A549 (cell line): ENCODE measurements around the gene PALLD. TPM values are rescaled to one million over a fixed set of nuclear protein-coding genes. Genes with fewer than 3 reads are reported as not detected.

ENCODE experiments used
- ATAC-seq, 2 experiments: fragments of 200-7000 bp in 1 of 2; fragments of >200 bp in 1 of 2; cut with Nextera tagmentation in 1 of 2; cut with Tn5 transposase in 1 of 2; 3 replicates each; pipeline versions ENCODE4 v1.8.0 to v1.9.1; 2018 to 2020; ENCODE audit warnings: mild to moderate bottlenecking in 1 of 2, moderate library complexity in 1 of 2
- CTCF ChIA-PET: fragments of 300-600 bp; sonication (Branson Sonifier 250); formaldehyde crosslinking; extraction: SDS; loops from one replicate; lab custom pipeline; 2021; ENCODE audit warnings: antibody characterized with exemption, inconsistent platforms; lab: Yijun Ruan, JAX
- POLR2A ChIA-PET: fragments of 350-600 bp; formaldehyde crosslinking; extraction: SDS; loops from one replicate; lab custom pipeline; 2021; ENCODE audit warnings: antibody characterized with exemption, inconsistent platforms; lab: Yijun Ruan, JAX
- DNase-seq, 2 experiments: peaks; one replicate each; pipeline versions ENCODE4 v3.0.0 to v3.0.0-alpha.2; 2011 to 2016; ENCODE audit warnings: low read depth in 1 of 2, low spot score in 1 of 2
- FAIRE-seq: peaks from 2 replicates; lab custom pipeline; 2011; peaks lifted over from hg19 to GRCh38; lab: Jason Lieb, UNC
- H3K27ac ChIP-seq, 2 experiments: fragments of >200 bp; sonication (Bioruptor Twin); formaldehyde crosslinking; 3 replicates each; pipeline ENCODE4 v1.5.1; 2016 to 2017
- H3K4me1 ChIP-seq: fragments of >200 bp; sonication (Bioruptor Twin); formaldehyde crosslinking; 3 replicates; pipeline ENCODE4 v1.6.1; 2016
- H3K4me2 ChIP-seq: fragments of >200 bp; sonication (Bioruptor Twin); formaldehyde crosslinking; 3 replicates; pipeline ENCODE4 v1.6.1; 2016
- H3K4me3 ChIP-seq: fragments of >200 bp; sonication (Bioruptor Twin); formaldehyde crosslinking; 3 replicates; pipeline ENCODE4 v1.5.1; 2016
- H3K9me3 ChIP-seq: fragments of >200 bp; sonication (Bioruptor Twin); formaldehyde crosslinking; 3 replicates; pipeline ENCODE4 v1.6.1; 2016
- E2F6 ChIP-seq: IDR thresholded peaks from 2 replicates; pipeline ENCODE4 v1.6.1; 2012; ENCODE audit warnings: low read depth, borderline replicate concordance
- EHMT2 ChIP-seq: fragments of 200-600 bp; sonication (generic); IDR thresholded peaks from 2 replicates; pipeline ENCODE4 v1.6.1; 2016; ENCODE audit warnings: antibody characterized with exemption, low read depth, mild to moderate bottlenecking, moderate library complexity
- EP300 ChIP-seq, 2 experiments: fragments of >200 bp; sonication (Bioruptor Twin); formaldehyde crosslinking; IDR thresholded peaks; 2 replicates in 1 of 2; 3 replicates in 1 of 2; pipeline ENCODE4 v1.6.1; 2016 to 2017
- ESRRA ChIP-seq: fragments of 150-350 bp; IDR thresholded peaks from 2 replicates; pipeline ENCODE4 v1.6.1; 2014; ENCODE audit warnings: mild to moderate bottlenecking, low read length, borderline replicate concordance
- FOSL2 ChIP-seq, 2 experiments: fragments of 450-650 bp in 1 of 2; fragments of >200 bp in 1 of 2; sonication (Bioruptor Twin) in 1 of 2; formaldehyde crosslinking; IDR thresholded peaks; 2 replicates each; pipeline versions ENCODE4 v1.5.0 to v1.6.1; 2016 to 2020; ENCODE audit warnings: mild to moderate bottlenecking in 1 of 2, moderate library complexity in 1 of 2
- FOXS1 ChIP-seq: fragments of 250-450 bp; sonication (Bioruptor Pico); IDR thresholded peaks from 2 replicates; pipeline ENCODE4 v1.5.0; 2020; ENCODE audit warnings: mild to moderate bottlenecking, moderate library complexity
- HDAC2 ChIP-seq: fragments of 200-600 bp; sonication (generic); IDR thresholded peaks from 2 replicates; pipeline ENCODE4 v1.6.1; 2016
- JUN ChIP-seq, 2 experiments: fragments of >200 bp; sonication (Bioruptor Twin); formaldehyde crosslinking; IDR thresholded peaks; 2 replicates in 1 of 2; 3 replicates in 1 of 2; pipeline ENCODE4 v1.6.1; 2016 to 2017
- KDM1A ChIP-seq: fragments of 200-600 bp; sonication (generic); IDR thresholded peaks from 2 replicates; pipeline ENCODE4 v1.6.1; 2016; ENCODE audit warnings: low read depth, mild to moderate bottlenecking
- KDM5A ChIP-seq: fragments of 200-600 bp; sonication (generic); IDR thresholded peaks from 2 replicates; pipeline ENCODE4 v1.6.1; 2016; ENCODE audit warnings: antibody characterized with exemption, mild to moderate bottlenecking
- MAFK ChIP-seq: fragments of 450-650 bp; IDR thresholded peaks from 2 replicates; pipeline ENCODE4 v1.6.1; 2014; ENCODE audit not compliant: partially characterized antibody
- MYC ChIP-seq: IDR thresholded peaks from 2 replicates; pipeline ENCODE4 v1.6.1; 2012; ENCODE audit warnings: mild to moderate bottlenecking, inconsistent platforms, low read length, improper control_type of control experiment, borderline replicate concordance
- NPAS2 ChIP-seq: fragments of 250-450 bp; sonication (Bioruptor Pico); IDR thresholded peaks from 2 replicates; pipeline ENCODE4 v1.8.0; 2022; ENCODE audit warnings: mild to moderate bottlenecking, moderate library complexity, borderline replicate concordance
- PBX3 ChIP-seq: IDR thresholded peaks from 2 replicates; pipeline ENCODE4 v1.6.1; 2012
- POLR2A ChIP-seq: IDR thresholded peaks from 2 replicates; pipeline ENCODE4 v1.6.1; 2012; ENCODE audit warnings: mild to moderate bottlenecking, low read length
- POLR2AphosphoS2 ChIP-seq: conservative IDR thresholded peaks from 2 replicates; pipeline ENCODE4 v1.6.1; 2012; ENCODE audit warnings: low read length, improper control_type of control experiment, inconsistent platforms
- RARB ChIP-seq: fragments of 250-450 bp; sonication (Bioruptor Pico); IDR thresholded peaks from 2 replicates; pipeline ENCODE4 v1.8.0; 2021; ENCODE audit warnings: mild to moderate bottlenecking, moderate library complexity
- RNF2 ChIP-seq: fragments of 200-600 bp; sonication (generic); IDR thresholded peaks from 2 replicates; pipeline ENCODE4 v1.6.1; 2016; ENCODE audit warnings: low read depth, mild to moderate bottlenecking, antibody characterized with exemption, moderate library complexity, borderline replicate concordance
- SREBF2 ChIP-seq: fragments of 450-650 bp; IDR thresholded peaks from 2 replicates; pipeline ENCODE4 v1.6.1; 2014; ENCODE audit warnings: mild to moderate bottlenecking, moderate library complexity
- TFCP2L1 ChIP-seq: fragments of 250-450 bp; sonication (Bioruptor Pico); IDR thresholded peaks from 2 replicates; pipeline ENCODE4 v1.5.0; 2021; ENCODE audit warnings: mild to moderate bottlenecking
- WGBS: methylation state at CpG from one replicate; pipeline ENCODE4 v1.1.6; 2017; ENCODE audit errors: missing lambda C conversion rate; 5-methylcytosine and 5-hydroxymethylcytosine counted together
- polyA plus RNA-seq, 4 experiments: library from polyadenylated mRNA; depleted of rRNA in 3 of 4; stranded (reverse); fragments of >200 nt; fragmentation: RNase III in 1 of 4; extraction: RNeasy Plus Mini Kit Qiagen cat#74134 plus additional on column Dnase treatment in 1 of 4; gene quantifications; 2 replicates in 3 of 4; 3 replicates in 1 of 4; pipeline ENCODE4 v1.2.3, GENCODE V29; 2011 to 2017
- TF ChIP-seq, protein P1 (sequence below): fragments of 150-350 bp; IDR thresholded peaks from 2 replicates; pipeline ENCODE4 v1.6.1; 2014; ENCODE audit warnings: low read depth, mild to moderate bottlenecking, low read length
- TF ChIP-seq, protein P2 (sequence below): fragments of 450-650 bp; IDR thresholded peaks from 2 replicates; pipeline ENCODE4 v1.6.1; 2014; ENCODE audit warnings: antibody characterized with exemption
- TF ChIP-seq, protein P3 (sequence below): IDR thresholded peaks from 2 replicates; pipeline ENCODE4 v1.6.1; 2012
- TF ChIP-seq, protein P4 (sequence below): fragments of >200 bp; sonication (Bioruptor Twin); formaldehyde crosslinking; IDR thresholded peaks from 3 replicates; pipeline ENCODE4 v1.5.1; 2016

The PALLD gene
- polyA plus RNA-seq, 2 of the 4 experiments (the other 2 are of a cell fraction) = 88.8 to 113 TPM

DNA sequence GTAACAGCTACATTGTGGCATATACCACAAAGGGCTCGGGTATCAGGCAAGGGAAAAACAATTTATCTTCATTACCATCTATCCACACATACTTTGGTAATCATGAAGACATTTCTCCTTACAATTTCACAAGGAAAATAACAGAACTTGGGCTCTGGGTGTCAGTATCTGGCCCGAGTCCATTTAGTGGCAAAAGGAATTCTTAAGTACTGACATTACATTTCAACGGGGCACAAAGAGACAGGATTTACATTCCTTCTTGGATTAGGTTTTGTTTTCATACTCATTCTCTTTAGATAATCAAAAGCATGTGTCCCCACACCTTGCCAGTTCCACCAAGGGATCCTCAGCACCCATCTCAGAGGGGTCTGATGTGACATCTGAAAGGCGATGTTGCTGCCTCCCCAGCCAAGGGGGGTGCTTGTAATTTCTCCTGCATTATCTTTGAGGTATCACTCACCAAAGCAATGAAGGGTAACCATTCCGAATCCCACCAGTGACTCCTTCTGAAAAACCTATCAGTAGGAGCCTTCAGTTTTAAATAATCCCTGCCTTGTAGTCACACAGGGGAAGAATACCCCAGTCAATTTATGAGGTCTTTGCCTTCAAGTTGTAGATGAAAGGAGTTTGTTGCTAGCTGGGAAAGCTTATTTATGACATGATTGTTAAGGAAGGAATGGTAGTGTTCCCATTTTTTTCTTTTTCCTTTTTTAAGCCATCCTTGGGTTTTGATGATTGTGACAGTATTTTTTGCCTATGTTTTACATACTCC lies 118.6 kb downstream of the PALLD start:
- DNase-seq = no peak
- Histone ChIP-seq H3K4me3 (no peak overlapping the region), H3K27ac (peak overlapping the region in 1 of 2 experiments; percentile 65; a peak in 3 of 6 replicates), H3K4me1 (peaks cover 56% of the 10 kb centered on the region), H3K9me3 (no peaks in the 10 kb centered on the region), H3K4me2 (peak overlapping the region; percentile 1; the same call in 1 of the 3 replicates)
- ATAC-seq = no peak
- CTCF ChIA-PET = no interaction called here
- POLR2A ChIA-PET = interaction anchor here (0.6 to 1.0 kb wide), 2 partner anchors 16 to 135 kb away, joined by 3 to 4 read pairs; partner anchors contain the start of gene DDX60L
- no peak for FAIRE-seq
- WGBS = 45% methylated on average over 5 of the region's 5 CpGs
- no peak for TF ChIP-seq HDAC2
- no peak for TF ChIP-seq KDM5A
- TF ChIP-seq POLR2AphosphoS2 = no peak
- no peak for TF ChIP-seq RNF2
- TF ChIP-seq, protein P1, sequence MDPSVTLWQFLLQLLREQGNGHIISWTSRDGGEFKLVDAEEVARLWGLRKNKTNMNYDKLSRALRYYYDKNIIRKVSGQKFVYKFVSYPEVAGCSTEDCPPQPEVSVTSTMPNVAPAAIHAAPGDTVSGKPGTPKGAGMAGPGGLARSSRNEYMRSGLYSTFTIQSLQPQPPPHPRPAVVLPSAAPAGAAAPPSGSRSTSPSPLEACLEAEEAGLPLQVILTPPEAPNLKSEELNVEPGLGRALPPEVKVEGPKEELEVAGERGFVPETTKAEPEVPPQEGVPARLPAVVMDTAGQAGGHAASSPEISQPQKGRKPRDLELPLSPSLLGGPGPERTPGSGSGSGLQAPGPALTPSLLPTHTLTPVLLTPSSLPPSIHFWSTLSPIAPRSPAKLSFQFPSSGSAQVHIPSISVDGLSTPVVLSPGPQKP = no peak
- TF ChIP-seq EP300 (IDR thresholded peaks at IDR 0.05) = no peak
- TF ChIP-seq, protein P2, sequence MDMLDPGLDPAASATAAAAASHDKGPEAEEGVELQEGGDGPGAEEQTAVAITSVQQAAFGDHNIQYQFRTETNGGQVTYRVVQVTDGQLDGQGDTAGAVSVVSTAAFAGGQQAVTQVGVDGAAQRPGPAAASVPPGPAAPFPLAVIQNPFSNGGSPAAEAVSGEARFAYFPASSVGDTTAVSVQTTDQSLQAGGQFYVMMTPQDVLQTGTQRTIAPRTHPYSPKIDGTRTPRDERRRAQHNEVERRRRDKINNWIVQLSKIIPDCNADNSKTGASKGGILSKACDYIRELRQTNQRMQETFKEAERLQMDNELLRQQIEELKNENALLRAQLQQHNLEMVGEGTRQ = no peak
- TF ChIP-seq, protein P3, sequence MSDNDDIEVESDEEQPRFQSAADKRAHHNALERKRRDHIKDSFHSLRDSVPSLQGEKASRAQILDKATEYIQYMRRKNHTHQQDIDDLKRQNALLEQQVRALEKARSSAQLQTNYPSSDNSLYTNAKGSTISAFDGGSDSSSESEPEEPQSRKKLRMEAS = no peak

- H3K4me1 ChIP-seq = peaks cover 54% of the 10 kb centered on the region
- no peaks in the 10 kb centered on the region for H3K9me3 ChIP-seq
- peak overlapping the region; percentile 18 to 65; a peak in 3 of 6 replicates for H3K27ac ChIP-seq
- ATAC-seq (peak; percentile 71 to 74; a peak in 3 of 6 replicates), DNase-seq (peak in 1 of 2 experiments; percentile 52), FAIRE-seq (no peak)
- POLR2A ChIA-PET = interaction anchor here (1.1 kb wide), 1 partner anchor 31 kb away, joined by 3 read pairs; no protein-coding TSS in a partner anchor
- WGBS = 56% methylated on average over 8 of the region's 8 CpGs
- no peak for TF ChIP-seq FOSL2 (IDR thresholded peaks at IDR 0.05)
- peak; percentile 9; the same call in 1 of the 2 replicates for TF ChIP-seq FOSL2 (CRISPR knock-in tag; IDR thresholded peaks at IDR 0.05)
- TF ChIP-seq, protein P4, sequence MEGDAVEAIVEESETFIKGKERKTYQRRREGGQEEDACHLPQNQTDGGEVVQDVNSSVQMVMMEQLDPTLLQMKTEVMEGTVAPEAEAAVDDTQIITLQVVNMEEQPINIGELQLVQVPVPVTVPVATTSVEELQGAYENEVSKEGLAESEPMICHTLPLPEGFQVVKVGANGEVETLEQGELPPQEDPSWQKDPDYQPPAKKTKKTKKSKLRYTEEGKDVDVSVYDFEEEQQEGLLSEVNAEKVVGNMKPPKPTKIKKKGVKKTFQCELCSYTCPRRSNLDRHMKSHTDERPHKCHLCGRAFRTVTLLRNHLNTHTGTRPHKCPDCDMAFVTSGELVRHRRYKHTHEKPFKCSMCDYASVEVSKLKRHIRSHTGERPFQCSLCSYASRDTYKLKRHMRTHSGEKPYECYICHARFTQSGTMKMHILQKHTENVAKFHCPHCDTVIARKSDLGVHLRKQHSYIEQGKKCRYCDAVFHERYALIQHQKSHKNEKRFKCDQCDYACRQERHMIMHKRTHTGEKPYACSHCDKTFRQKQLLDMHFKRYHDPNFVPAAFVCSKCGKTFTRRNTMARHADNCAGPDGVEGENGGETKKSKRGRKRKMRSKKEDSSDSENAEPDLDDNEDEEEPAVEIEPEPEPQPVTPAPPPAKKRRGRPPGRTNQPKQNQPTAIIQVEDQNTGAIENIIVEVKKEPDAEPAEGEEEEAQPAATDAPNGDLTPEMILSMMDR = no peak
- CTCF ChIA-PET = interaction anchor here (0.9 to 1.9 kb wide), 7 partner anchors 8 to 33 kb away, joined by 3 to 4 read pairs (median 4); no protein-coding TSS in a partner anchor
- no peak overlapping the region for H3K4me3 ChIP-seq
- peak overlapping the region; percentile 41 for H3K4me2 ChIP-seq
Measured at GRCh38 chr4:168618577-168619265, 121.9 kb downstream of the PALLD start.

- TF ChIP-seq MYC = no peak
- TF ChIP-seq POLR2A = no peak
- no peak for TF ChIP-seq FOXS1 (CRISPR knock-in tag)
- TF ChIP-seq JUN (IDR thresholded peaks at IDR 0.05) = no peak
- no peak for TF ChIP-seq NPAS2 (CRISPR knock-in tag)
- TF ChIP-seq MAFK = no peak
- no peak for TF ChIP-seq ESRRA
- no peak for TF ChIP-seq HDAC2
- TF ChIP-seq EHMT2 = no peak
- no peak for TF ChIP-seq PBX3
- no peak for TF ChIP-seq TFCP2L1 (CRISPR knock-in tag)
- TF ChIP-seq SREBF2 = no peak
- no peak for TF ChIP-seq RARB
- no peak for TF ChIP-seq E2F6
- no peak for TF ChIP-seq KDM1A
- ATAC-seq (peak in 1 of 2 experiments; percentile 19; a peak in 1 of 6 replicates), FAIRE-seq (no peak), DNase-seq (no peak)
- H3K4me2 ChIP-seq = peak overlapping the region; percentile 41; the same call in 2 of the 3 replicates
- POLR2A ChIA-PET = interaction anchor here (1.1 kb wide), 1 partner anchor 32 kb away, joined by 3 read pairs; no protein-coding TSS in a partner anchor
- H3K9me3 ChIP-seq = no peaks in the 10 kb centered on the region
- H3K4me3 ChIP-seq = no peak overlapping the region
- H3K27ac ChIP-seq = peak overlapping the region; percentile 18 to 65; a peak in 3 of 6 replicates
- CTCF ChIA-PET = interaction anchor here (0.9 to 1.9 kb wide), 3 partner anchors 8 to 32 kb away, joined by 3 to 4 read pairs (median 4); no protein-coding TSS in a partner anchor
- peaks cover 49% of the 10 kb centered on the region for H3K4me1 ChIP-seq
Measured at GRCh38 chr4:168619266-168619631, 122.4 kb downstream of the PALLD start.
